Measurements from ENCODE around the gene ADAMTSL1. TPM values are rescaled to one million over a fixed set of nuclear protein-coding genes. Genes with fewer than 3 reads are reported as not detected.

The ADAMTSL1 gene
- total RNA-seq, 1 donor from 2014 or later: 11.4 TPM

DNA sequence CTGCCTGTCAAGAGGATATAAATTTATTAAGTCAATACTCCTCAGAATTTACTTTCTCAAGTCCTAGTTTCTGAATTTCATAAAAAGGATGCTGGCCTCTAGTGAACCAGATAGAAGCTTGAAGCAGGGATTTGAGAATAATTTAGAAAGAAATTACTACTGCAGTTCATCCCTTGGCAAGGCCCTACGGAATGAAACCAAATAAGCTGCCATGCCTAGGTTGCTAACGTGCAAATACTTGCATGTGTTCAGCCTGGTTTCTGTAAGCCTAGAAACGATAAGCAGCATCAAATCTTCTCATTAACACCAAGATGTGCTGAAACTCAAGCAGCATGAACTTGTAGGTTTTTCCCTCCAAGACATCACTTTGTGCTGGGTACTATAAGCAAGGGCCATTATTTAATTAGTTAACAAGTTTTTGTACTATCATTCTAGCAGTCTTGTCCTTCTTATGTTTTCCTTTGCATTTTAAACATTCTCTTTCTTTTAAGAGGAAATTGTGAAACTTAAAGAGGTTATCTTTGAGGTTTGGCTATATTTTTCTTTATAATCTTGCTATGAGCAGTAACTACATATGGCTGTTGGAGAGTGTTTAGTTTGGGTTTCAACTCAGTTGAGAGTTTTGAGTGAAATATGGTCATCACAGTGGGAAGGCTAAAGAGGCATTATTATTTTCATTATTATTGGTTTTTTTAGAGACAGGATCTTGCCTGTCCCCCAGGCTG is 71.8 kb downstream of the ADAMTSL1 start:
- FAIRE-seq: no peak

GRCh38 chr9:18548456-18548855 is 74.5 kb downstream of the ADAMTSL1 start:
- DNase-seq (ENCODE audit: low spot score in 2 of 2) (no peak), FAIRE-seq (no peak)

More for the DNA sequence above, 71.8 kb downstream of the ADAMTSL1 start:
- no peak for DNase-seq (ENCODE audit: low spot score in 2 of 2)

GRCh38 chr9:18549772-18550171 is 75.8 kb downstream of the ADAMTSL1 start:
- FAIRE-seq (no peak), DNase-seq (ENCODE audit: low spot score in 2 of 2) (no peak)

- DNase-seq (ENCODE audit: low spot score in 2 of 2): no peak
- FAIRE-seq: no peak
Measured at GRCh38 chr9:18550286-18550685, 76.3 kb downstream of the ADAMTSL1 start.

GRCh38 chr9:18554244-18554643 is 80.3 kb downstream of the ADAMTSL1 start:
- no peak for FAIRE-seq
- DNase-seq (ENCODE audit: low spot score in 2 of 2): no peak

DNA sequence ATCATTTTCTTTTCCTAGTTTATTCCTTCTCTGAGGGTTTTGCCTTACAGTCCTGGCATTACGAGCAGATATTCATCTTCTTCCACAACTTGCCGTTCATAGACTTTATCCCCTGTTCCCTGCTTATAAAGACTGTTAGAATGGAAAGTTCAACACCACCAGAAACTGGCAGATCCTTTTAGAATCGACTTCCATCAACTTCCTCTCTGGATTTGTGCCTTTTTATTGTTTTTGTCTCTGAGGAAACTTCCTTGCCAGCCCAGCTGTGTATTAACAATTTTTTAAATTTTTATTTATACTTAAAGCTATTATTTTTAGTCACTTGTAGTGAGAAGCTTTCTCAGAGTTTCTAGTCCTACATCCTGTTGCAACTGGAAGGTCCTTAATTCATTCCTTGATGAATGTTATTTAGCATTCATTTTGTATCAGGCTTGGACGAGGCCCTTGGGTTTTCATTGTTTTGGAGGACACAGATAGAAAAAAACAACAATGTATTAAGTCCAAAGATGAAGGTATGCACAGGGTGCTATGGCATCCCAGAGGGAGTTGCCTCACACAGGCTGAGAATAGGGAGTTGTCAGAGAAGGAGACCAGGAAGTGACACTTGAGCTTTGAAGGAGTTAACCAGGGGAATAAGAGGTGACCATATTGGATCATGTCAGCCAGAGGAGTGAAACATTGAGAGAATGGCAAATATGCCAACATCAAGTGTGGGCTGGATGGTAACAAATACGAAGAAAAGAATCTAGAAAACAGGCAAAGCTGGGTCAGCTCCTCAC is 81.3 kb downstream of the ADAMTSL1 start:
- DNase-seq (ENCODE audit: low spot score in 2 of 2): no peak
- no peak for FAIRE-seq

- DNase-seq (ENCODE audit: low spot score in 2 of 2): no peak
- no peak for FAIRE-seq
Measured at GRCh38 chr9:18564018-18564880, 90.3 kb downstream of the ADAMTSL1 start.

DNA sequence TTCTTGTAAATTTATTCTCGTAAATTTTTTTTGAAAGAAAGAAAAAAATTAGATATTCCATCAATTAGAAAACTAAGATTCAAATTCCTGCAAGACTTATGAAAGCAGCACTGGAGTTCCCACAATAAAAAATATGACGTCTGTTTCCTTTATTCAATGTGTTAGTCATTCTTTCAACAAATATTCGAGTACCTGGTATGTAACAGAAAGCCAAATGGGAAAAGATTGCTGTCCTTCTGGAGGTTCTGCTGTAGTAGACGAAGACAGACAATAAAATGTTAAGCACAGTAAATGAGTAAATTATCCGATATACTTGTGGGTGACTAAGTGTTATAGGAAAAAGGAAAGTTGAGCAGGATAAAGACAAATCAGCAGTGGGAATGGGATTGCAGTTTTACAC is 92.2 kb downstream of the ADAMTSL1 start:
- no peak for DNase-seq (ENCODE audit: low spot score in 2 of 2)
- FAIRE-seq: no peak

DNA sequence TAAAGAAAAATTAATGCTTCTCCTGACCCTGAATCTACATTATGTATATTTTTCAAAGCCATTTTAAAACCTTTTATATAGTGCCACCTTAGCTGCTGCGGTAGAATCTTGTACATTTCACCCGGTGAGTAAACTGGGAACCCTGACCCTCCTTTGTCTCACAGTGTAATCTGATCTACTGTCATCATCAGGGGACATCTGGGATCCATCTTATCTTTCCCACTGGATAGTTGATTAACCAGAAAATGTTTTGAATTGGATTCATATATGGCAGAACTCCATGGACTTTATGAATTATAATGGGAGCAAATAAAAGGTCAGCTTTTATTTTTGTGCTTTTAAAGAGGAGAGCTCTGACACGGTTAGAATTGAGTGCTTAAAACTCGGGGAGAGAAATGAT is 95.0 kb downstream of the ADAMTSL1 start:
- no peak for DNase-seq (ENCODE audit: low spot score in 2 of 2)
- FAIRE-seq: no peak

GRCh38 chr9:18569941-18570630 is 96.1 kb downstream of the ADAMTSL1 start:
- FAIRE-seq: no peak

GRCh38 chr9:18573021-18573556 is 99.1 kb downstream of the ADAMTSL1 start:
- DNase-seq (ENCODE audit: low spot score in 2 of 2) (no peak), FAIRE-seq (no peak)

More at GRCh38 chr9:18569941-18570630, 96.1 kb downstream of the ADAMTSL1 start:
- DNase-seq (ENCODE audit: low spot score in 2 of 2): no peak

DNA sequence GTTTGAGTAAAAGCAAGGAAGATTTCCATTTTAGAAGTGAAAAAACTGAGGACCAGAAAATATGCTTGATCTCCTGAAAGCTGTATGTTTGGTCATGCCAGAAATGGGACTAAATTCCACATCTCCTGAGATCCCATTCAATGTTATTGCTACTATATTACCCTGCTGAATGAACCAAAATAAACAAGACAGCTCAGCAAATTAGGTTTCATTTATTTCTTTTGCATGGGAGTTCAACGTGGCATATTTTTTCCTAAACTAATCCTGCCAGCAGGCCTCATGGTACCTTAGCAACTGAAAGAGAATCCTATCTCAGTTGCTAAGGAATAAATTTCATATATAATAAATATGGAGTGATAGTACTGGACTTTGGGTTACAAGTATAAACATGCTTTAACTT is 101.7 kb downstream of the ADAMTSL1 start:
- FAIRE-seq (no peak), DNase-seq (ENCODE audit: low spot score in 2 of 2) (no peak)

GRCh38 chr9:18579536-18579935 is 105.6 kb downstream of the ADAMTSL1 start:
- DNase-seq (ENCODE audit: low spot score in 2 of 2): no peak
- FAIRE-seq: no peak

DNA sequence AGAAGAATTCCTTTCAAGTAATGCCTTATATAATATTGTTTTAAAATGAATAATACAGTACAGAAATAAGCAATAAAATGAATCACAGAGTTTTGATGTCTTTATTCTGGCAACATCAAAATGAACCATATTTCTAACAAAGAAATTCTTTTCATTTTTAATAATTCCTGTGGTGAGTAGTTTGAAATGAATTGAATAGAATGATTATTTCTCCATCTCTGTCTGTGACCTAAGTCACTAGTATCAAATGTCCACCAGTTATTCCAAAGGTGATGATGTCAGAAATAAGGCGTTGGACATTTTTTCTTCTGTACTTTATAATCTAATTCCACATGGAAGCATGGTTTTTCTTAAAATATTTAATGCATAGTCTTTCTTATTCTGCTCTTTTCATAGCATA is 106.2 kb downstream of the ADAMTSL1 start:
- DNase-seq (ENCODE audit: low spot score in 2 of 2) (no peak), FAIRE-seq (no peak)

GRCh38 chr9:18585996-18586395 is 112.0 kb downstream of the ADAMTSL1 start:
- DNase-seq (ENCODE audit: low spot score in 2 of 2) (no peak), FAIRE-seq (no peak)

DNA sequence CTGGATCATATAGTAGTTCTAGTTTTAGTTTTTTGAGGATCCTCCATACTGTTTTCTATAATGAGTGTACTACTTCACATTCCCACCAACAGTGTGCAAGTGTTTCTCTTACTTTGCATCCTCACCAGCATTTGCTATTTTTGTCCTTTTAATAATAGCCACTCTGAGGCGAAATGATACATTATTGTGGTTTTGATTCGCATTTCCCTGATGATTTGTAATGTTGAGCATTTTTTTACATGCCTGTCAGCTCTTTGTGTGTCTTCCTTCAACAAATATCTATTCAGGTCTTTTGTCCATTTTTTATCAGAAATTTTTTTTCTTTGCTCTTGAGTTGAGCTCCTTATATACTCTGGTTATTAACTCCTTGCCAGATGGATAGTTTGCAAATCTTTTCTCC is 114.0 kb downstream of the ADAMTSL1 start:
- no peak for FAIRE-seq
- no peak for DNase-seq (ENCODE audit: low spot score in 2 of 2)

- no peak for DNase-seq (ENCODE audit: low spot score in 2 of 2)
- FAIRE-seq: no peak
Measured at GRCh38 chr9:18591261-18591660, 117.3 kb downstream of the ADAMTSL1 start.

GRCh38 chr9:18594837-18595236 is 120.9 kb downstream of the ADAMTSL1 start:
- FAIRE-seq: no peak
- no peak for DNase-seq (ENCODE audit: low spot score in 2 of 2)

- DNase-seq (ENCODE audit: low spot score in 2 of 2) (no peak), FAIRE-seq (no peak)
Measured at GRCh38 chr9:18595597-18595996, 121.6 kb downstream of the ADAMTSL1 start.

GRCh38 chr9:18596920-18597319 is 123.0 kb downstream of the ADAMTSL1 start:
- DNase-seq (ENCODE audit: low spot score in 2 of 2) (no peak), FAIRE-seq (no peak)
